ENCODE data around the gene PLPP2.

Gene PLPP2

DNA sequence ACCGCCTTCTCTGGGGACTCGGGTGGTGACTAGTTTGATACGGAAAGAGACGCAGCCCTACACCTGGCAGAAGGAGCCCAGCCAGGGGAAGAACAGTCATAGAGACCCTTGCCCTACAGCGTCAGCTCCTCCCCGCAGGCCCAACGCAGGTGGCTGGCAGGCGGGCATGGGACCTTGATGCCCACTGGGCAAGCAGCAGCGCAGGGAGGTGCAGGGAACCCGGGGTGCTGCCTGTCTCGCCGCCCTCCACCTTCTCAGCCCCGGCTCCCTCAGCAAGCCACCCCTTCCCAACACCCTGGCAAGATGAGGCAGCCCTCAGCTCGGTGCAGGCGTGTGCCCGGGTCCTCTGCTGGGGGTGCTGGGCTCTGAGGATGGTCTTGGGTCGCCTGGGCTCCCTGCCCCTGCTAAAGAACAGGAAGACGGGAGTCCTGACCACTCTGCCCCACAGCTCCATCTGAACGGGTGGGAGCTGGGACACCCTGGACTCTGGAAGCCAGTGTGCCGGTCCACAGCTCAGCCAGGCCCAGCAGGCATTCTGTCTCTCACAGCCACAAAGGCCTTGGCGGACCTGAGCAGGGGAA lies 44.4 kb upstream of the PLPP2 start:
- DNase-seq (ENCODE audit: low read depth), result no peak
- TF ChIP-seq POLR2A (IDR thresholded peaks at IDR 0.05; ENCODE audit: extremely low read depth, insufficient read length) (no peak), MYC (IDR thresholded peaks at IDR 0.05; ENCODE audit: low read depth, low read length) (no peak)
- TF ChIP-seq, protein P1, sequence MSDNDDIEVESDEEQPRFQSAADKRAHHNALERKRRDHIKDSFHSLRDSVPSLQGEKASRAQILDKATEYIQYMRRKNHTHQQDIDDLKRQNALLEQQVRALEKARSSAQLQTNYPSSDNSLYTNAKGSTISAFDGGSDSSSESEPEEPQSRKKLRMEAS (IDR thresholded peaks at IDR 0.05; ENCODE audit: low read depth, low read length), result no peak
- TF ChIP-seq, protein P2, sequence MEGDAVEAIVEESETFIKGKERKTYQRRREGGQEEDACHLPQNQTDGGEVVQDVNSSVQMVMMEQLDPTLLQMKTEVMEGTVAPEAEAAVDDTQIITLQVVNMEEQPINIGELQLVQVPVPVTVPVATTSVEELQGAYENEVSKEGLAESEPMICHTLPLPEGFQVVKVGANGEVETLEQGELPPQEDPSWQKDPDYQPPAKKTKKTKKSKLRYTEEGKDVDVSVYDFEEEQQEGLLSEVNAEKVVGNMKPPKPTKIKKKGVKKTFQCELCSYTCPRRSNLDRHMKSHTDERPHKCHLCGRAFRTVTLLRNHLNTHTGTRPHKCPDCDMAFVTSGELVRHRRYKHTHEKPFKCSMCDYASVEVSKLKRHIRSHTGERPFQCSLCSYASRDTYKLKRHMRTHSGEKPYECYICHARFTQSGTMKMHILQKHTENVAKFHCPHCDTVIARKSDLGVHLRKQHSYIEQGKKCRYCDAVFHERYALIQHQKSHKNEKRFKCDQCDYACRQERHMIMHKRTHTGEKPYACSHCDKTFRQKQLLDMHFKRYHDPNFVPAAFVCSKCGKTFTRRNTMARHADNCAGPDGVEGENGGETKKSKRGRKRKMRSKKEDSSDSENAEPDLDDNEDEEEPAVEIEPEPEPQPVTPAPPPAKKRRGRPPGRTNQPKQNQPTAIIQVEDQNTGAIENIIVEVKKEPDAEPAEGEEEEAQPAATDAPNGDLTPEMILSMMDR (IDR thresholded peaks at IDR 0.05; ENCODE audit: low read depth, low read length), result no peak
- H3K4me3 ChIP-seq (ENCODE audit: low read depth, low read length), result no peak overlapping the region

DNA sequence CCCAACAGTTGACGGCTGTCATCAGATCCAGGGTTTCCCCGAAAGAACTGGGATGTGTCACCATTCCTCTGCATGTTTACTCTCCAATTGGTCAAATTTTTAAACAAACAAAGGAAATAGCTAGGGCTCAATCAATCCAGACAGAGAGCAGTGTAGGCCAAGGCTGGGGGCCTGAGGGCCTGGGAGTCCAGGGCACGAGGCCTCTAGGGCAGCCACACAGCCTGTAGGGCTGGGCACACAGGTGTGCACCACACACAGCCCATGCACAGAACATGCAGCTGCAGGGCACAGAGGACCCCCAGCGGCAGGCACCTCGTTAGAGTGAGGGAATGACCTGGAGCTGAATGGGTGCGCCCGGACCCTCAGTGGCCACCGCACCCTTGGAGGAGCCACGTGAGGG lies 43.9 kb upstream of the PLPP2 start:
- TF ChIP-seq, protein P2 (IDR thresholded peaks at IDR 0.05; ENCODE audit: low read depth, low read length), result no peak
- TF ChIP-seq POLR2A (IDR thresholded peaks at IDR 0.05; ENCODE audit: extremely low read depth, insufficient read length) (no peak), MYC (IDR thresholded peaks at IDR 0.05; ENCODE audit: low read depth, low read length) (no peak)
- TF ChIP-seq, protein P1 (IDR thresholded peaks at IDR 0.05; ENCODE audit: low read depth, low read length), result no peak
- no peak overlapping the region for H3K4me3 ChIP-seq (ENCODE audit: low read depth, low read length)
- DNase-seq (ENCODE audit: low read depth), result no peak

DNA sequence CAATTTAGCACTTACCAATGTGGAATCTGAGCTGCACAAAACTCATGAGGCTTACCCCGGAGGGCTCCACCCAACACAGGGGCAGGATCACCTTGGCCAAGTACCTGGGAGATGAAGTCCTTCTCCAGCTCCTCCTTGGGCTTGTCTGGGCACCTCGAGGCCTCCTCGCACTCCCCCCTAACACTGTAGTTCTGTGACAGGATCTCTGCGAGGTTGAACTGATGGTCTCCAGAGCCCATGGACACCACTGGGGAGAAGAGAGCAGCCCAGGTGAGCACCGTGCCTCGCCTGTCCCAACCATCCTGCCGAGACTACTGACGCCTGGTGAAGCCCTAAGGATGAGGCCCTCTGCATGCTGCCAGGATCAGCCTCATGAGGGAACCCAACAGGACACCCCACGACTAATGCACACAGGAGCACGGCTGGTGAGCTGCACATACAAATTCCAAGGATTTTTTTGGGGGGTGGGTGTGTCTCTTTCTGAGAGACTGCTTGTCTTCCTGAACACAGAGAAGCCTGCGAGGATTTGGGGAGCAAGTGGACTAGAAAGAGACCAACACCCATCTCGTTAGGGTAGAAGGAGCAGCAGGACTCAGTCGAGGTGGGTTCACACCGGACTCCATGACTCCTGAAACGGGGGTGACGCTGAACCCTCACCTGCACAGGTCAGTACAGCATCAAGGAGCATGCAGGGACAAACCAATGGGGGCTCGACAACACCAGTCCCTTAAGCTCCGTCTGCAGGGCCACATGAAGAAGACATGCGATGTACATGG lies 43.3 kb upstream of the PLPP2 start:
- H3K4me3 ChIP-seq (ENCODE audit: low read depth, low read length), result no peak overlapping the region
- DNase-seq (ENCODE audit: low read depth), result no peak
- TF ChIP-seq MYC (IDR thresholded peaks at IDR 0.05; ENCODE audit: low read depth, low read length), result no peak
- TF ChIP-seq, protein P2 (IDR thresholded peaks at IDR 0.05; ENCODE audit: low read depth, low read length), result no peak
- TF ChIP-seq, protein P1 (IDR thresholded peaks at IDR 0.05; ENCODE audit: low read depth, low read length), result no peak
- TF ChIP-seq POLR2A (IDR thresholded peaks at IDR 0.05; ENCODE audit: extremely low read depth, insufficient read length), result no peak

DNA sequence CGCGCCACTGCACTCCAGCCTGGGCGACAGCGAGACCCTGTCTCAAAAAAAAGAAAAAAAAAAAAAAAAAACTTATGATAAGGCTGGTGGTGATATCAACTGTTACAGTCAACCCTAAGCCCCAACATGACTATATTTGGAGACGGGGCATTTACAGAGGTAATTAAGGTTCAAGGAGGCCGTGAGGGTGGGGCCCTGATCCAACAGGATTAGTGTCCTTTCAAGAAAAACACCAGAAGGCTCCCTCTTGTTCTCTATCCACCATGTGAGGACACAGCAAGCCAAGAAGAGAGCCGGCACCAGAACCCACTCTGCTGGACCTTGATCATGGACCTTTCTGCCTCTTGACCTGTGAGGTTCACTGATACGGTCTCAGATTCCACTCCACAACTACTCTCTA lies 39.3 kb upstream of the PLPP2 start:
- TF ChIP-seq, protein P2 (IDR thresholded peaks at IDR 0.05; ENCODE audit: low read depth, low read length), result no peak
- TF ChIP-seq MYC (IDR thresholded peaks at IDR 0.05; ENCODE audit: low read depth, low read length), result no peak
- no peak for TF ChIP-seq POLR2A (IDR thresholded peaks at IDR 0.05; ENCODE audit: extremely low read depth, insufficient read length)
- TF ChIP-seq, protein P1 (IDR thresholded peaks at IDR 0.05; ENCODE audit: low read depth, low read length), result no peak
- no peak overlapping the region for H3K4me3 ChIP-seq (ENCODE audit: low read depth, low read length)
- no peak for DNase-seq (ENCODE audit: low read depth)

DNA sequence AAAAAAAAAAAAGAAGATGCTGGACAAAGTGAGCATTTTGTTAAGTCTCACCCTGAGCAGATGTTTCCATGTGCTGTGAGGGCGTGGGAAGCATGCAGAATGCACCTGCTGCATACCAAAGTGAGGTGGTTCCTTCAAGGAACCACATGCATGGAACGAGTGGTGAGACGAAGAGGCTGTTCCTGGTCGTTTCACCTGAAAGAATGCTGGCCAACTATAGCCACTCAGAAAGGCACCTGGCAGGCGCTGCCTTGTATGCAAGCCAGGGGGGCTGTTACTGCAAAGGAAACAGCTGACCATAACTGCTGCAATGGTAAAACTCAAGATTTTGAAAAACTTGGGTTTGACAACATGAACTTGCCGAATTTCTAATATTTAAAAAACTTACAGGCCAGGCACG lies 38.7 kb upstream of the PLPP2 start:
- no peak for DNase-seq (ENCODE audit: low read depth)
- H3K4me3 ChIP-seq (ENCODE audit: low read depth, low read length), result no peak overlapping the region
- TF ChIP-seq, protein P1 (IDR thresholded peaks at IDR 0.05; ENCODE audit: low read depth, low read length), result no peak

DNA sequence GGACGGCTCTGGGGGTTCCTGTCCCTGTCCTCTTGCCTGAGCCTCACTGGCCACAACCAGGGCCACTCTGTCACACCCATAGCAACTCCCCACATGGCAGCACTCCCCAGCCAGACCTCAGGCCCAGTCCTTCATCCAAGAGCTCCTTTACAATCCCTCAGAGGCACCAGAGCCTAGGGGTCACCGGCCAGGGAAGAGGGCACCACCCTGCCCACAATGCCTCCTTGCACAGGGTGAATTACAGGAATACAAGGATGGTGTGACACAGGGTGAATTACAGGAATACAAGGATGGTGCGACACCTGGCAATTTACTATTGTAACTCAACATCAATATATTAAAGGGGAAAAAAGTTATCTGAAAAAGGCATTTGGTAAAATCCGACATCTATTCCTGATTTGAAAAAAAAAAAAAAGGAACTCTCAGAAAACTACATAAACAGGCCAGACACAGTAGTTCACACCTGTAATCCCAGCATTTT lies 36.9 kb upstream of the PLPP2 start:
- no peak for DNase-seq (ENCODE audit: low read depth)
- no peak overlapping the region for H3K4me3 ChIP-seq (ENCODE audit: low read depth, low read length)
- no peak for TF ChIP-seq POLR2A (IDR thresholded peaks at IDR 0.05; ENCODE audit: extremely low read depth, insufficient read length)
- TF ChIP-seq, protein P1 (IDR thresholded peaks at IDR 0.05; ENCODE audit: low read depth, low read length), result no peak

All from NB4 (cell line).